H1 (cell line): ENCODE measurements around the gene CASKIN2. TPM values are rescaled to one million over a fixed set of nuclear protein-coding genes. Genes with fewer than 3 reads are reported as not detected.

Experiments used
- EZH2 ChIP-seq: fragments of 200-600 bp; sonication (generic); IDR thresholded peaks from 2 replicates; pipeline ENCODE4 v1.7.1; 2012; ENCODE audit warnings: low read depth, mild to moderate bottlenecking, moderate library complexity, low read length, inconsistent platforms; ENCODE audit not compliant: severe bottlenecking
- HDAC6 ChIP-seq: IDR thresholded peaks from one replicate; pipeline ENCODE4 v1.7.1; 2012; ENCODE audit warnings: low read depth, mild to moderate bottlenecking, inconsistent platforms, low read length, moderate library complexity
- SIN3A ChIP-seq, 2 experiments: IDR thresholded peaks in 1 of 2; conservative IDR thresholded peaks in 1 of 2; 2 replicates each; pipeline ENCODE4 v1.6.1; 2011 to 2012; ENCODE audit warnings: low read length in 2 of 2, improper control_type of control experiment in 1 of 2, low read depth in 1 of 2, mild to moderate bottlenecking in 1 of 2
- SIRT6 ChIP-seq: IDR thresholded peaks from one replicate; pipeline ENCODE4 v1.7.1; 2012; ENCODE audit warnings: low read length, inconsistent platforms
- SP1 ChIP-seq: IDR thresholded peaks from 2 replicates; pipeline ENCODE4 v1.6.1; 2011; ENCODE audit warnings: low read depth, low read length
- SRF ChIP-seq: IDR thresholded peaks from 2 replicates; pipeline ENCODE4 v1.6.1; 2011; ENCODE audit warnings: mild to moderate bottlenecking, low read depth, low read length, moderate library complexity
- polyA plus RNA-seq, 7 experiments: library from polyadenylated mRNA; depleted of rRNA in 3 of 7; stranded (reverse) in 5 of 7; unstranded in 2 of 7; fragments of >200 nt in 5 of 7; fragments of 200-250 nt in 2 of 7; gene quantifications; 1 replicate in 5 of 7; 2 replicates in 1 of 7; 4 replicates in 1 of 7; pipeline versions ENCODE4 v1.2.1 to v1.2.3, GENCODE V29; 2011 to 2013; ENCODE audit warnings: missing spikeins in 2 of 7, mixed read lengths in 2 of 7
- total RNA-seq: library from RNA; stranded (reverse); fragmentation: NEBNext Ultra II Directional; extraction: Animal tissue kit (Norgen Biotek cat#: 25700); gene quantifications from 2 replicates; pipeline ENCODE4 v1.2.1, GENCODE V29; 2021

CASKIN2 gene
- total and polyA plus RNA-seq, 2 of the 8 experiments (the other 6 are each of a cell fraction or from before 2014, with no cell fraction given): 6.7 to 32.3 TPM

DNA sequence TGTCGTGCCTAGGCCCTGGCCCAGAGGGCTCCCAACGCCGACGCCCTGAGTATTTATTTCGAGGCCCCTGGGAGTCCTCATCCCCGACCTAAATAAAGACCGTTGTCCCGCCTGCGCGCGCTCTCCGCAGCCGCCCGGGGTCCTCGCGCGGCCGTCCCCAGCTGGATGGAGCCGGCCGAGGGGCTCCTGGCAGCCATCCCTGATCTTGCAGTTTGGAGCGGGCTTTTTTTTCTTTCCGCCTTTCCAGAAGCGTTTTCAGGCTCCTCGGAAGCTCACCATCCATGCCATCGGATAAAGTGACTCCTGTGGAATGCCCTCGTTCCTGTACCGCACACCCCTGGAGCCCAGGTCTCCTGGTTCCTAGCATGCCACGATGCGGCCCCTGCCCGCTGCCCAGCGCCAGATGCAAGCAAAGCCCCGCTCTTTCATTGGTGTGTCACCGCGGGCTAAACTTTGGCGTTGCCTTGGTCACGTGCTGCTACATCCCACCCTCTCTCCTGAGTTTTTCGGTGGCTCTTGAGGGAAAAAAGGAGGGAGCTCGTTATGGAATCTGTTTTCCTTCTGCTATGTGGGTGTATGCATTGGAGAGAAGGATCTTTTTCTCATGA lies 58.2 kb downstream of the CASKIN2 start (continued):
- no peak for TF ChIP-seq SIN3A (conservative IDR thresholded peaks at IDR 0.05 in 1 of 2, IDR thresholded peaks at IDR 0.05 in 1 of 2; ENCODE audit: low read depth in 1 of 2, low read length in 2 of 2)
- no peak for TF ChIP-seq SIRT6
- 0 out of 2 replicates have a peak, but pooled peaks have one; percentile 22 for TF ChIP-seq SP1
- TF ChIP-seq HDAC6: no peak
- no peak for TF ChIP-seq SRF
- TF ChIP-seq EZH2: peak; percentile 34
